Liver (tissue), 9 donors: ENCODE results near the gene TMEM116. TPM values are rescaled to one million over a fixed set of nuclear protein-coding genes. Genes with fewer than 3 reads are reported as not detected.

Experiments
- DNase-seq: peaks from one replicate; pipeline ENCODE4 v3.0.0-alpha.2; 2017; ENCODE audit warnings: low spot score
- H3K27ac ChIP-seq, 2 donors: one replicate each; pipeline ENCODE4 v1.7.0; 2013; ENCODE audit warnings: inconsistent platforms in 2 of 2, low read length in 2 of 2, control low read depth in 1 of 2, low read depth in 1 of 2, mild to moderate bottlenecking in 1 of 2
- H3K27me3 ChIP-seq, 4 donors: one replicate each; pipeline versions ENCODE4 v1.6.1 to v1.7.0; 2013; ENCODE audit warnings: low read length in 3 of 4, inconsistent platforms in 1 of 4, mild to moderate bottlenecking in 1 of 4, moderate library complexity in 1 of 4; ENCODE audit not compliant: control insufficient read depth in 4 of 4, insufficient read depth in 4 of 4
- H3K36me3 ChIP-seq, 4 donors: one replicate each; pipeline versions ENCODE4 v1.6.1 to v1.7.0; 2013; ENCODE audit warnings: low read length in 3 of 4, mild to moderate bottlenecking in 3 of 4, low read depth in 1 of 4, moderate library complexity in 1 of 4; ENCODE audit not compliant: control insufficient read depth in 4 of 4, insufficient read depth in 3 of 4
- H3K4me1 ChIP-seq, 4 donors: one replicate each; pipeline versions ENCODE4 v1.6.1 to v1.7.0; 2013; ENCODE audit warnings: low read length in 3 of 4, mild to moderate bottlenecking in 3 of 4, moderate library complexity in 1 of 4; ENCODE audit not compliant: control insufficient read depth in 4 of 4, insufficient read depth in 4 of 4
- H3K4me3 ChIP-seq, 3 donors: one replicate each; pipeline versions ENCODE4 v1.6.1 to v1.7.0; 2013; ENCODE audit warnings: low read length in 3 of 3, control low read depth in 1 of 3, low read depth in 1 of 3, mild to moderate bottlenecking in 1 of 3
- H3K9ac ChIP-seq, 2 donors: one replicate each; pipeline ENCODE4 v1.7.0; 2013; ENCODE audit warnings: low read length in 2 of 2, mild to moderate bottlenecking in 2 of 2, moderate library complexity in 2 of 2, control low read depth in 1 of 2, low read depth in 1 of 2
- H3K9me3 ChIP-seq, 4 donors: one replicate each; pipeline versions ENCODE4 v1.6.1 to v1.7.0; 2013; ENCODE audit warnings: low read length in 3 of 4; ENCODE audit not compliant: control insufficient read depth in 4 of 4
- ATF3 ChIP-seq: IDR thresholded peaks from 2 replicates; pipeline ENCODE4 v1.6.1; 2016; ENCODE audit warnings: antibody characterized with exemption
- CTCF ChIP-seq: fragments of 150-350 bp; IDR thresholded peaks from 2 replicates; pipeline ENCODE4 v1.5.1; 2017; ENCODE audit warnings: improper control_type of control experiment, low read depth, low read length; ENCODE audit not compliant: missing input control
- FOXA2 ChIP-seq: IDR thresholded peaks from 2 replicates; pipeline ENCODE4 v1.6.1; 2016; ENCODE audit warnings: antibody characterized with exemption
- GABPA ChIP-seq, 2 donors: IDR thresholded peaks in 1 of 2; conservative IDR thresholded peaks in 1 of 2; 2 replicates each; pipeline ENCODE4 v1.6.1; 2016; ENCODE audit warnings: antibody characterized with exemption in 2 of 2, mild to moderate bottlenecking in 1 of 2, moderate library complexity in 1 of 2
- HNF4G ChIP-seq: IDR thresholded peaks from 2 replicates; pipeline ENCODE4 v1.6.1; 2016; ENCODE audit warnings: antibody characterized with exemption
- JUND ChIP-seq, 2 donors: IDR thresholded peaks; 2 replicates each; pipeline ENCODE4 v1.6.1; 2016; ENCODE audit warnings: antibody characterized with exemption in 2 of 2
- MAX ChIP-seq: IDR thresholded peaks from 2 replicates; pipeline ENCODE4 v1.6.1; 2016; ENCODE audit warnings: antibody characterized with exemption
- RXRA ChIP-seq, 2 donors: IDR thresholded peaks; 2 replicates each; pipeline ENCODE4 v1.6.1; 2017 to 2018; ENCODE audit warnings: antibody characterized with exemption in 2 of 2, mild to moderate bottlenecking in 1 of 2
- SP1 ChIP-seq: IDR thresholded peaks from 2 replicates; pipeline ENCODE4 v1.6.1; 2018; ENCODE audit warnings: antibody characterized with exemption, mild to moderate bottlenecking
- TAF1 ChIP-seq: conservative IDR thresholded peaks from 2 replicates; pipeline ENCODE4 v1.6.1; 2016; ENCODE audit warnings: antibody characterized with exemption, mild to moderate bottlenecking
- YY1 ChIP-seq: IDR thresholded peaks from 2 replicates; pipeline ENCODE4 v1.6.1; 2016; ENCODE audit warnings: antibody characterized with exemption, mild to moderate bottlenecking
- WGBS: extraction: QIAGEN DNeasy Blood & Tissue Kit; methylation state at CpG from one replicate; pipeline ENCODE4 v1.1.7; 2013; 5-methylcytosine and 5-hydroxymethylcytosine counted together
- polyA plus RNA-seq, 2 donors: library from polyadenylated mRNA; stranded (reverse) in 1 of 2; unstranded in 1 of 2; fragments of 200-250 nt in 1 of 2; fragments of >200 nt in 1 of 2; fragmentation: Nextera tagmentation in 1 of 2; extraction: Ambion mirVana in 1 of 2; gene quantifications; one replicate each; pipeline versions ENCODE4 v1.2.1 to v1.2.3, GENCODE V29; 2013 to 2015
- total RNA-seq, 2 donors: library from RNA; depleted of rRNA; stranded (reverse); fragments of >200 nt; gene quantifications; one replicate each; pipeline ENCODE4 v1.2.3, GENCODE V29; 2014
- TF ChIP-seq, protein P1 (sequence below): IDR thresholded peaks from 2 replicates; pipeline ENCODE4 v1.6.1; 2016; ENCODE audit warnings: antibody characterized with exemption
- TF ChIP-seq, protein P2 (sequence below): IDR thresholded peaks from 2 replicates; pipeline ENCODE4 v1.6.1; 2016; ENCODE audit warnings: antibody characterized with exemption, mild to moderate bottlenecking
- donor health status: healthy.
- donor health status: healthy.
- donor health status: healthy.
- donor health status: healthy.
- donor health status: healthy.

Gene TMEM116
- total and polyA plus RNA-seq, 4 donors = 4.9 to 11.6 (median 6.6) TPM

- no peak for TF ChIP-seq GABPA (IDR thresholded peaks at IDR 0.05 in 1 of 2, conservative IDR thresholded peaks at IDR 0.05 in 1 of 2)
- no peak for TF ChIP-seq RXRA (IDR thresholded peaks at IDR 0.05)
- TF ChIP-seq, protein P1, sequence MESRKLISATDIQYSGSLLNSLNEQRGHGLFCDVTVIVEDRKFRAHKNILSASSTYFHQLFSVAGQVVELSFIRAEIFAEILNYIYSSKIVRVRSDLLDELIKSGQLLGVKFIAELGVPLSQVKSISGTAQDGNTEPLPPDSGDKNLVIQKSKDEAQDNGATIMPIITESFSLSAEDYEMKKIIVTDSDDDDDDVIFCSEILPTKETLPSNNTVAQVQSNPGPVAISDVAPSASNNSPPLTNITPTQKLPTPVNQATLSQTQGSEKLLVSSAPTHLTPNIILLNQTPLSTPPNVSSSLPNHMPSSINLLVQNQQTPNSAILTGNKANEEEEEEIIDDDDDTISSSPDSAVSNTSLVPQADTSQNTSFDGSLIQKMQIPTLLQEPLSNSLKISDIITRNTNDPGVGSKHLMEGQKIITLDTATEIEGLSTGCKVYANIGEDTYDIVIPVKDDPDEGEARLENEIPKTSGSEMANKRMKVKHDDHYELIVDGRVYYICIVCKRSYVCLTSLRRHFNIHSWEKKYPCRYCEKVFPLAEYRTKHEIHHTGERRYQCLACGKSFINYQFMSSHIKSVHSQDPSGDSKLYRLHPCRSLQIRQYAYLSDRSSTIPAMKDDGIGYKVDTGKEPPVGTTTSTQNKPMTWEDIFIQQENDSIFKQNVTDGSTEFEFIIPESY = no peak
- TF ChIP-seq TAF1 = no peak
- no peak for TF ChIP-seq SP1
- no peak for TF ChIP-seq YY1
- DNase-seq = no peak
- Histone ChIP-seq H3K9ac (no peak overlapping the region), H3K27ac (no peak overlapping the region), H3K4me1 (no peaks in the 10 kb centered on the region), H3K36me3 (peaks cover 0 to 5% (median 0%) of the 10 kb centered on the region in 4 donors), H3K4me3 (no peak overlapping the region), H3K27me3 (no peaks in the 10 kb centered on the region), H3K9me3 (no peaks in the 10 kb centered on the region)
Observed at GRCh38 chr12:111936869-111937268, 76.1 kb downstream of the TMEM116 start.

DNA sequence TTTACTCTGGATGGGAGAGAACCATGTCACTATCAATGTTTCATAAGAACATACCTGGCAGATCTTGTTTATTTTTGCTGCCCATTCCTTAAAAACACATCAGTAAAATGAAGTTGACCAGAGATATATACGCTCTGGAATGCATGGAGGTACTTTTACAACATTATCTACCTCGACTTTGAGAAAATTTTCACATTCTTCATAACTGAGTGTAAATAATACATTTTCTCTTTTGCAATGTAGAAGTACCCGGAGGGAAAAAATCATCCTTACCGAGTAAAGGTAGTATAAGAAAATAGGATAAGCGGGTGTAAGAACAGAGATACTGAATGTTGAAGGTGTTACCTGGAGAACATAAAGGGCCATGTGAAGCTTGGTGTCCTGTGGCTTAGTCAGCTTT lies 80.7 kb downstream of the TMEM116 start:
- DNase-seq = no peak
- H3K4me1 ChIP-seq = no peaks in the 10 kb centered on the region
- peaks cover 0 to 6% (median 3%) of the 10 kb centered on the region in 4 donors for H3K36me3 ChIP-seq
- H3K9ac ChIP-seq = no peak overlapping the region
- no peaks in the 10 kb centered on the region for H3K9me3 ChIP-seq
- no peak overlapping the region for H3K4me3 ChIP-seq
- TF ChIP-seq MAX (no peak), YY1 (no peak), JUND (IDR thresholded peaks at IDR 0.05) (no peak), HNF4G (no peak), FOXA2 (no peak), GABPA (IDR thresholded peaks at IDR 0.05 in 1 of 2, conservative IDR thresholded peaks at IDR 0.05 in 1 of 2) (no peak)
- TF ChIP-seq, protein P2, sequence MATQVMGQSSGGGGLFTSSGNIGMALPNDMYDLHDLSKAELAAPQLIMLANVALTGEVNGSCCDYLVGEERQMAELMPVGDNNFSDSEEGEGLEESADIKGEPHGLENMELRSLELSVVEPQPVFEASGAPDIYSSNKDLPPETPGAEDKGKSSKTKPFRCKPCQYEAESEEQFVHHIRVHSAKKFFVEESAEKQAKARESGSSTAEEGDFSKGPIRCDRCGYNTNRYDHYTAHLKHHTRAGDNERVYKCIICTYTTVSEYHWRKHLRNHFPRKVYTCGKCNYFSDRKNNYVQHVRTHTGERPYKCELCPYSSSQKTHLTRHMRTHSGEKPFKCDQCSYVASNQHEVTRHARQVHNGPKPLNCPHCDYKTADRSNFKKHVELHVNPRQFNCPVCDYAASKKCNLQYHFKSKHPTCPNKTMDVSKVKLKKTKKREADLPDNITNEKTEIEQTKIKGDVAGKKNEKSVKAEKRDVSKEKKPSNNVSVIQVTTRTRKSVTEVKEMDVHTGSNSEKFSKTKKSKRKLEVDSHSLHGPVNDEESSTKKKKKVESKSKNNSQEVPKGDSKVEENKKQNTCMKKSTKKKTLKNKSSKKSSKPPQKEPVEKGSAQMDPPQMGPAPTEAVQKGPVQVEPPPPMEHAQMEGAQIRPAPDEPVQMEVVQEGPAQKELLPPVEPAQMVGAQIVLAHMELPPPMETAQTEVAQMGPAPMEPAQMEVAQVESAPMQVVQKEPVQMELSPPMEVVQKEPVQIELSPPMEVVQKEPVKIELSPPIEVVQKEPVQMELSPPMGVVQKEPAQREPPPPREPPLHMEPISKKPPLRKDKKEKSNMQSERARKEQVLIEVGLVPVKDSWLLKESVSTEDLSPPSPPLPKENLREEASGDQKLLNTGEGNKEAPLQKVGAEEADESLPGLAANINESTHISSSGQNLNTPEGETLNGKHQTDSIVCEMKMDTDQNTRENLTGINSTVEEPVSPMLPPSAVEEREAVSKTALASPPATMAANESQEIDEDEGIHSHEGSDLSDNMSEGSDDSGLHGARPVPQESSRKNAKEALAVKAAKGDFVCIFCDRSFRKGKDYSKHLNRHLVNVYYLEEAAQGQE = no peak
- WGBS = 95% methylated on average over 5 of the region's 5 CpGs
- no peak overlapping the region for H3K27ac ChIP-seq
- no peaks in the 10 kb centered on the region for H3K27me3 ChIP-seq

- no peak overlapping the region for H3K9ac ChIP-seq
- H3K4me3 ChIP-seq = no peak overlapping the region
- no peaks in the 10 kb centered on the region for H3K9me3 ChIP-seq
- H3K27ac ChIP-seq = no peak overlapping the region
- no peaks in the 10 kb centered on the region for H3K4me1 ChIP-seq
- H3K36me3 ChIP-seq = peaks cover 0 to 6% (median 2%) of the 10 kb centered on the region in 4 donors
- DNase-seq = no peak
- 96% methylated on average over 5 of the region's 5 CpGs for WGBS
- no peaks in the 10 kb centered on the region for H3K27me3 ChIP-seq
- TF ChIP-seq GABPA (IDR thresholded peaks at IDR 0.05 in 1 of 2, conservative IDR thresholded peaks at IDR 0.05 in 1 of 2) (no peak), FOXA2 (no peak), JUND (IDR thresholded peaks at IDR 0.05) (no peak), CTCF (no peak), RXRA (IDR thresholded peaks at IDR 0.05) (no peak), HNF4G (no peak), ATF3 (no peak)
- TF ChIP-seq, protein P1 = no peak
- TF ChIP-seq, protein P2 = no peak
Observed at GRCh38 chr12:111927346-111927745, 85.6 kb downstream of the TMEM116 start.
